ENCODE results near the gene SRRM4. TPM values are rescaled to one million over a fixed set of nuclear protein-coding genes. Genes with fewer than 3 reads are reported as not detected.
A peak's percentile ranks its signal among the peaks of the same experiment; 100 is the strongest.

Gene SRRM4
- total RNA-seq, 1 donor from 2014 or later = not detected

DNA sequence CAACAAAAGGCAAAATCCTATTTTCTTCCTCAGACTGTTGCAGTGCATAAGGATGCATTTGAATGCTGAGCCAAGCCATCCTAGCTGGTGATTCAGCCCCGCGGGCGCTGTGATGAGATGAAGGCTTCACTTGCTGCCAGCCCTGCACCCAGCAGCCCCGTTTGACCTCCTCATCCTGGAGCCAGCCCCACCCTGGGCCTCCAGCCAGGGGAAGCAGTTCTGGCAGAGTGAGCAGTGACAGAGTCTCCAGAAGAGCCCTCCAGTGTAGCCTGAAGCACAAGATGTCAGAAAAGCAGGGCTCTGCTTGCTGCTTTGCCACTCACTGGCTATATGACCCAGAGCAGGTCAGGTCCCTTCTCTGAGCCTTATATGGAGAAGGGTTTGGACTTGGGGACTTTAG, 101.2 kb downstream of the SRRM4 start:
- H3K27ac ChIP-seq = no peak overlapping the region
- peaks cover 5% of the 10 kb centered on the region for H3K27me3 ChIP-seq (ENCODE audit: low read depth)
- no peaks in the 10 kb centered on the region for H3K9me3 ChIP-seq
- no peak for TF ChIP-seq CTCF (IDR thresholded peaks at IDR 0.05)
- no peak overlapping the region for H3K4me3 ChIP-seq
- H3K36me3 ChIP-seq = no peaks in the 10 kb centered on the region
- intact Hi-C loops (cut with DNase I) = no loop called here
- H3K4me1 ChIP-seq = no peaks in the 10 kb centered on the region
- DNase-seq (no peak), ATAC-seq (peak in 1 of 2 donors; percentile 44)

DNA sequence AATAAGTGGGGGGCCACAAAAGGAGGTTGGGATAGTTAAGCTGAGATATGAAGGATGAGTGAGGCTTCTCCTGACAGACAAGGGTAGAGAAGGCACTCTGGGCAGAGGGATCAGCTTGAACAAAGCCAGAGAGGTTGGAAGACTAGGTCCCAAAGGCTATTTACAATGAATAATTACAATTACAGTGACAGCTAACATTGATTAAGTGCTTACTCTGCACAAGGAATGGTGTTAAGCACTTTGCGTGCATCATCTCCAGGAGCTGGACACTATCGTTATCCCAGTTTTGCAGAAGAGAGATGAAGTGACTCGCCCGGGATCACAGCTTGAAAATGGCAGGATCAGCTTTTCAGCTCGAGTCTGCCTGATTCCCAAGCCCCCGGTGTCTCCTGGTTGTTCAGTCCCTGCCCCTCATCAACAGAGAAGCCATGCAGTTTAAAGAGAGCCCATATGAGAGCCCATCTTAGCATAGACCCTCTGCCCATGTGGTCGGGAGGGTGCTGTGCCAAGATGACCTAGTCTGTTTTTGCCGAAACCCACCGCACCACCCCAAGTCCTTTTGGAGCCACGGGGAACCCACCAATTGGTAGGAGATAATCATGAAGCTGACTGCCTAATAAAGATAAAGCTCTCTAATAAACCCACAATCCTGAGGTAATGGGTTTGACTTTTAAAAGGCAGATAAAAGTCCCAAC, 107.5 kb downstream of the SRRM4 start:
- intact Hi-C loops (cut with DNase I) = no loop called here
- ATAC-seq (no peak), DNase-seq (no peak)
- Histone ChIP-seq H3K27ac (no peak overlapping the region), H3K9me3 (no peaks in the 10 kb centered on the region), H3K36me3 (no peaks in the 10 kb centered on the region), H3K4me3 (no peak overlapping the region), H3K27me3 (ENCODE audit: low read depth) (peaks cover 6% of the 10 kb centered on the region), H3K4me1 (no peaks in the 10 kb centered on the region)
- TF ChIP-seq CTCF (IDR thresholded peaks at IDR 0.05) = no peak

GRCh38 chr12:119089380-119090013, 108.2 kb downstream of the SRRM4 start:
- TF ChIP-seq CTCF (IDR thresholded peaks at IDR 0.05) = no peak
- intact Hi-C loops (cut with DNase I) = no loop called here

GRCh38 chr12:119090276-119090675, 108.9 kb downstream of the SRRM4 start:
- H3K4me3 ChIP-seq = no peak overlapping the region
- ATAC-seq = no peak
- TF ChIP-seq CTCF (IDR thresholded peaks at IDR 0.05) = no peak
- no peak for DNase-seq
- intact Hi-C loops (cut with DNase I) = no loop called here
- H3K27ac ChIP-seq = no peak overlapping the region
- H3K27me3 ChIP-seq (ENCODE audit: low read depth) = peaks cover 6% of the 10 kb centered on the region
- no peaks in the 10 kb centered on the region for H3K36me3 ChIP-seq
- H3K4me1 ChIP-seq = no peaks in the 10 kb centered on the region
- no peaks in the 10 kb centered on the region for H3K9me3 ChIP-seq

More at GRCh38 chr12:119089380-119090013, 108.2 kb downstream of the SRRM4 start:
- ATAC-seq = no peak
- H3K4me1 ChIP-seq = no peaks in the 10 kb centered on the region
- DNase-seq = no peak
- no peak overlapping the region for H3K4me3 ChIP-seq
- H3K27ac ChIP-seq = no peak overlapping the region
- no peaks in the 10 kb centered on the region for H3K9me3 ChIP-seq
- peaks cover 6% of the 10 kb centered on the region for H3K27me3 ChIP-seq (ENCODE audit: low read depth)
- H3K36me3 ChIP-seq = no peaks in the 10 kb centered on the region

GRCh38 chr12:119090865-119091264, 109.5 kb downstream of the SRRM4 start:
- no peak for TF ChIP-seq CTCF (IDR thresholded peaks at IDR 0.05)
- no peak for DNase-seq
- H3K9me3 ChIP-seq = no peaks in the 10 kb centered on the region
- H3K4me1 ChIP-seq = no peaks in the 10 kb centered on the region
- intact Hi-C loops (cut with DNase I) = no loop called here
- H3K27me3 ChIP-seq (ENCODE audit: low read depth) = peaks cover 6% of the 10 kb centered on the region
- no peak overlapping the region for H3K4me3 ChIP-seq
- ATAC-seq = no peak
- H3K27ac ChIP-seq = no peak overlapping the region
- no peaks in the 10 kb centered on the region for H3K36me3 ChIP-seq
